Heart left ventricle (tissue), 16 donors: ENCODE measurements around the gene DPEP1. TPM values are rescaled to one million over a fixed set of nuclear protein-coding genes. Genes with fewer than 3 reads are reported as not detected.
A peak's percentile ranks its signal among the peaks of the same experiment; 100 is the strongest.

Experiments used
- ATAC-seq, 4 donors: fragments of 200-7000 bp; cut with Tn5 transposase; one replicate each; pipeline ENCODE4 v1.9.1; 2020 to 2022; ENCODE audit warnings: moderate library complexity in 4 of 4, mild to moderate bottlenecking in 3 of 4, moderate number of reproducible peaks in 1 of 4
- DNase-seq, 5 donors: peaks; one replicate each; pipeline ENCODE4 v3.0.0-alpha.2; 2020
- H3K27ac ChIP-seq, 12 donors: fragments of 200-600 bp; sonication (generic) in 4 of 12; one replicate each; pipeline versions ENCODE4 v1.5.0 to v1.8.0; 2016 to 2022; ENCODE audit warnings: mild to moderate bottlenecking in 2 of 12
- H3K27me3 ChIP-seq, 9 donors: fragments of 200-600 bp; sonication (generic) in 2 of 9; one replicate each; pipeline versions ENCODE4 v1.5.1 to v1.8.0; 2016 to 2022; ENCODE audit warnings: mild to moderate bottlenecking in 3 of 9
- H3K36me3 ChIP-seq, 9 donors: fragments of 200-600 bp; sonication (generic) in 2 of 9; one replicate each; pipeline versions ENCODE4 v1.5.0 to v1.8.0; 2018 to 2022; ENCODE audit warnings: mild to moderate bottlenecking in 2 of 9
- H3K4me1 ChIP-seq, 12 donors: fragments of 200-600 bp; sonication (generic) in 4 of 12; one replicate each; pipeline versions ENCODE4 v1.5.0 to v1.8.0; 2016 to 2022; ENCODE audit warnings: mild to moderate bottlenecking in 3 of 12
- H3K4me3 ChIP-seq, 12 donors: fragments of 200-600 bp; sonication (generic) in 4 of 12; one replicate each; pipeline versions ENCODE4 v1.5.0 to v1.8.0; 2017 to 2022; ENCODE audit warnings: mild to moderate bottlenecking in 9 of 12, moderate library complexity in 4 of 12
- H3K9me3 ChIP-seq, 12 donors: fragments of 200-600 bp; sonication (generic) in 4 of 12; one replicate each; pipeline versions ENCODE4 v1.5.0 to v1.8.0; 2016 to 2022; ENCODE audit warnings: mild to moderate bottlenecking in 1 of 12
- CTCF ChIP-seq, 12 donors: fragments of 200-600 bp; sonication (generic) in 4 of 12; IDR thresholded peaks; one replicate each; pipeline versions ENCODE4 v1.5.0 to v1.8.0; 2018 to 2022; ENCODE audit warnings: antibody characterized with exemption in 12 of 12, mild to moderate bottlenecking in 5 of 12
- POLR2A ChIP-seq, 2 donors: fragments of 450-650 bp; IDR thresholded peaks; one replicate each; pipeline ENCODE4 v1.6.1; 2017; ENCODE audit warnings: antibody characterized with exemption in 2 of 2, mild to moderate bottlenecking in 2 of 2, moderate library complexity in 2 of 2
- WGBS, 4 donors: extraction: QIAGEN DNeasy Blood & Tissue Kit in 2 of 4; methylation state at CpG; one replicate each; pipeline versions ENCODE4 v1.1.5 to v1.1.7; 2013 to 2018; 5-methylcytosine and 5-hydroxymethylcytosine counted together
- intact Hi-C, 10 donors: fragments of 100-400 bp; cut with DNase I; formaldehyde crosslinking; loops; one replicate each; pipeline versions ENCODE4 v1.11.1 to v1.14.2; 2022
- polyA plus RNA-seq, 2 donors: library from polyadenylated mRNA; stranded (reverse); fragments of 200-250 nt; gene quantifications; one replicate each; pipeline ENCODE4 v1.2.3, GENCODE V29; 2013
- total RNA-seq, 9 donors: library from RNA; depleted of rRNA in 2 of 9; stranded (reverse); fragments of >200 nt in 2 of 9; fragmentation: NEBNext Ultra II Directional in 3 of 9; extraction: Animal tissue kit (Norgen Biotek cat#: 25700) in 3 of 9; gene quantifications; one replicate each; pipeline versions ENCODE4 v1.1.0 to v1.2.4, GENCODE V29; 2016 to 2023
- donor health status: ischemic (EF 13 %, LVEDD 7.1; RV severe dilation, severe dysfunction).
- donor health status: healthy with polysubstance abuse.
- donor health status: DM: no; HTN: yes; CAD: no.
- donor health status: DM: no; HTN: no; CAD: no.
- donor health status: ischemic (EF 25% LVEDD 6.9; RV normal size, moderate dysfunction).
- donor health status: ischemic (EF 25% LVEDD 5.7; RV mildly dilated, moderate dysfunction).
- donor health status: healthy.
- donor health status: DM: yes; HTN: yes; CAD: no.
- donor health status: ischemic (EF 35%, LVEDD 5.7; RV mildly dilated, moderate dysfunction).
- donor health status: nonischemic (EF 11% LVEDD 7.7; RV severe dilation, severe dysfunction).
- donor health status: DM: yes; HTN: yes; CAD: no.
- donor health status: PGD.
- donor health status: ischemic (EF 29% LVEDD 5.4; RV normal size, mild dysfunction).
- donor health status: nonischemic (EF 23%, LVEDD 6.1; RV moderate dilation, normal function).

DPEP1 gene
- total and polyA plus RNA-seq, 11 donors, result not detected

GRCh38 chr16:89572485-89573205 lies 40.8 kb upstream of the DPEP1 start:
- Histone ChIP-seq H3K4me1 (peaks cover 4 to 27% (median 14%) of the 10 kb centered on the region in 12 donors), H3K9me3 (no peaks in the 10 kb centered on the region), H3K27ac (no peak overlapping the region), H3K36me3 (no peaks in the 10 kb centered on the region), H3K4me3 (no peak overlapping the region), H3K27me3 (peaks cover 26 to 77% (median 42%) of the 10 kb centered on the region in 9 donors)
- ATAC-seq, result no peak
- no peak for DNase-seq
- intact Hi-C loops, result loop anchor here in 3 of 10 donors (5.0 to 10.0 kb wide), 2 partner anchors 70 to 72 kb away; no protein-coding TSS in a partner anchor
- TF ChIP-seq POLR2A (IDR thresholded peaks at IDR 0.05) (no peak), CTCF (IDR thresholded peaks at IDR 0.05) (no peak)
- WGBS, 4 donors, result 77 to 80% (median 79%) methylated on average over 19 of the region's 19 CpGs

- no peak for DNase-seq
- H3K9me3 ChIP-seq, result no peaks in the 10 kb centered on the region
- peak in 1 of 4 donors; percentile 9 for ATAC-seq
- 55 to 69% (median 60%) methylated on average over 19 to 31 of the region's 31 CpGs for WGBS, 4 donors
- no peaks in the 10 kb centered on the region for H3K36me3 ChIP-seq
- no peak overlapping the region for H3K27ac ChIP-seq
- H3K4me3 ChIP-seq, result peak overlapping the region in 10 of 12 donors; percentile 13 to 48 (median 38)
- H3K27me3 ChIP-seq, result peaks cover 26 to 77% (median 42%) of the 10 kb centered on the region in 9 donors
- TF ChIP-seq CTCF (IDR thresholded peaks at IDR 0.05) (no peak), POLR2A (IDR thresholded peaks at IDR 0.05) (no peak)
- intact Hi-C loops, result loop anchor here in 5 of 10 donors (2.0 to 10.0 kb wide), 3 partner anchors 67 to 71 kb away; no protein-coding TSS in a partner anchor
- peaks cover 4 to 27% (median 14%) of the 10 kb centered on the region in 12 donors for H3K4me1 ChIP-seq
Observed at GRCh38 chr16:89573826-89574680, 39.4 kb upstream of the DPEP1 start.

- intact Hi-C loops, result loop anchor here in 5 of 10 donors (2.0 to 10.0 kb wide), 3 partner anchors 66 to 70 kb away; no protein-coding TSS in a partner anchor
- TF ChIP-seq CTCF (IDR thresholded peaks at IDR 0.05) (peak; percentile 22 to 75 (median 57)), POLR2A (IDR thresholded peaks at IDR 0.05) (no peak)
- 1 to 8% (median 2%) methylated on average over 12 to 55 of the region's 55 CpGs for WGBS, 4 donors
- DNase-seq (peak in 1 of 5 donors; percentile 46), ATAC-seq (peak in 3 of 4 donors; percentile 52 to 80 (median 67))
- H3K36me3 ChIP-seq, result no peaks in the 10 kb centered on the region
- H3K4me1 ChIP-seq, result peaks cover 4 to 27% (median 14%) of the 10 kb centered on the region in 12 donors
- H3K9me3 ChIP-seq, result no peaks in the 10 kb centered on the region
- no peak overlapping the region for H3K27ac ChIP-seq
- H3K27me3 ChIP-seq, result peaks cover 26 to 70% (median 39%) of the 10 kb centered on the region in 9 donors
- H3K4me3 ChIP-seq, result peak overlapping the region; percentile 13 to 48 (median 34)
Observed at GRCh38 chr16:89574681-89575246, 38.7 kb upstream of the DPEP1 start.
